Activated B cell treated with CpG ODN at 0.5 μM for 24 hours (primary cell): ENCODE data around the gene ALX3. TPM values are rescaled to one million over a fixed set of nuclear protein-coding genes. Genes with fewer than 3 reads are reported as not detected.

Source experiments
- ATAC-seq: fragments of 200-7000 bp; cut with Tn5 transposase; one replicate; pipeline ENCODE4 v1.10.0; 2021; ENCODE audit warnings: low read depth, mild to moderate bottlenecking, moderate library complexity
- CTCF ChIA-PET: fragments of 350-600 bp; sonication (Branson Sonifier 250); formaldehyde crosslinking; loops from one replicate; lab custom pipeline; 2021; ENCODE audit warnings: antibody characterized with exemption; lab: Charles Lee
- POLR2A ChIA-PET: fragments of 350-600 bp; sonication (Branson Sonifier 250); formaldehyde crosslinking; loops from one replicate; lab custom pipeline; 2021; ENCODE audit warnings: antibody characterized with exemption; lab: Charles Lee
- DNase-seq: peaks from one replicate; pipeline ENCODE4 v3.0.0; 2022
- H3K27ac Mint-ChIP-seq: one replicate; pipeline ENCODE4 v1.8.0; 2020; ENCODE audit warnings: mixed read lengths
- H3K27me3 Mint-ChIP-seq: one replicate; pipeline ENCODE4 v1.8.0; 2021; ENCODE audit warnings: mixed read lengths
- H3K36me3 Mint-ChIP-seq: one replicate; pipeline ENCODE4 v1.8.0; 2021; ENCODE audit warnings: low read depth, mixed read lengths
- H3K4me1 Mint-ChIP-seq: one replicate; pipeline ENCODE4 v1.8.0; 2021; ENCODE audit warnings: mixed read lengths
- H3K4me3 Mint-ChIP-seq: one replicate; pipeline ENCODE4 v1.8.0; 2020; ENCODE audit warnings: mild to moderate bottlenecking, mixed read lengths
- H3K9me3 Mint-ChIP-seq: one replicate; pipeline ENCODE4 v1.8.0; 2020; ENCODE audit warnings: mixed read lengths
- intact Hi-C: fragments of 100-400 bp; cut with micrococcal nuclease; formaldehyde crosslinking; loops from one replicate; pipeline ENCODE4 v1.15.1; 2024
- total RNA-seq: library from RNA; stranded (reverse); gene quantifications from 2 replicates; pipeline ENCODE4 v1.2.3, GENCODE V29; 2022
- TF ChIP-seq, protein P1 (sequence below): fragments of 200-600 bp; IDR thresholded peaks from one replicate; pipeline ENCODE4 v1.8.0; 2022; ENCODE audit warnings: antibody characterized with exemption, mild to moderate bottlenecking

ALX3 gene
- total RNA-seq, 1 donor from 2014 or later, result not detected

DNA sequence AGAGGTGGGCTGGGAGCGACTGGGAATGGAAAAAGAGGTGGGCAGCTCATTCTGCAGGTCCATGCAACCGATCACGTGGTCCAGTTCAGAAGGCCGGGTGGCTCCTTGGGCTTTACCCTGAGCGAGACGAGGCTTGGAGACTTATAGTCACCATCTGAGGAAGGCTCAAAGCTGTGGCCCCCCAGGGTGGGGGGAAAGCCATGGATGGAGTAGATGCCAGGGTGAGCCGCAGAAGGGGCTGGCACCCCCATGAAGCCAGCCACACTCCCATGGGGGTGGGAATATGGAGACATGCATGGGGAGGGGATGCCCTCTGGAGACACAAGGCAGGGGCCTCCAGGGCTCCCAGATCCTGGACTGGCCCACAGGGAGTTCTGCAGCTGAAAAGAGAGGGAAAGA lies 9.8 kb downstream of the ALX3 start:
- ChIA-PET CTCF (interaction anchor here (0.6 to 1.8 kb wide), 9 partner anchors 10 to 461 kb away, joined by 3 to 10 read pairs (median 3); partner anchors contain the start of genes AHCYL1 and STRIP1), POLR2A (interaction anchor here (0.6 to 1.7 kb wide), 2 partner anchors 11 to 26 kb away, joined by 3 to 5 read pairs; partner anchors contain the start of gene STRIP1)
- Mint-ChIP-seq H3K27me3 (no peaks in the 10 kb centered on the region), H3K36me3 (peaks cover 49% of the 10 kb centered on the region), H3K9me3 (no peaks in the 10 kb centered on the region), H3K4me1 (no peaks in the 10 kb centered on the region), H3K4me3 (no peak overlapping the region), H3K27ac (no peak overlapping the region)
- intact Hi-C loops, result no loop called here
- TF ChIP-seq, protein P1, sequence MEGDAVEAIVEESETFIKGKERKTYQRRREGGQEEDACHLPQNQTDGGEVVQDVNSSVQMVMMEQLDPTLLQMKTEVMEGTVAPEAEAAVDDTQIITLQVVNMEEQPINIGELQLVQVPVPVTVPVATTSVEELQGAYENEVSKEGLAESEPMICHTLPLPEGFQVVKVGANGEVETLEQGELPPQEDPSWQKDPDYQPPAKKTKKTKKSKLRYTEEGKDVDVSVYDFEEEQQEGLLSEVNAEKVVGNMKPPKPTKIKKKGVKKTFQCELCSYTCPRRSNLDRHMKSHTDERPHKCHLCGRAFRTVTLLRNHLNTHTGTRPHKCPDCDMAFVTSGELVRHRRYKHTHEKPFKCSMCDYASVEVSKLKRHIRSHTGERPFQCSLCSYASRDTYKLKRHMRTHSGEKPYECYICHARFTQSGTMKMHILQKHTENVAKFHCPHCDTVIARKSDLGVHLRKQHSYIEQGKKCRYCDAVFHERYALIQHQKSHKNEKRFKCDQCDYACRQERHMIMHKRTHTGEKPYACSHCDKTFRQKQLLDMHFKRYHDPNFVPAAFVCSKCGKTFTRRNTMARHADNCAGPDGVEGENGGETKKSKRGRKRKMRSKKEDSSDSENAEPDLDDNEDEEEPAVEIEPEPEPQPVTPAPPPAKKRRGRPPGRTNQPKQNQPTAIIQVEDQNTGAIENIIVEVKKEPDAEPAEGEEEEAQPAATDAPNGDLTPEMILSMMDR, result no peak
- ATAC-seq, result no peak
- no peak for DNase-seq

DNA sequence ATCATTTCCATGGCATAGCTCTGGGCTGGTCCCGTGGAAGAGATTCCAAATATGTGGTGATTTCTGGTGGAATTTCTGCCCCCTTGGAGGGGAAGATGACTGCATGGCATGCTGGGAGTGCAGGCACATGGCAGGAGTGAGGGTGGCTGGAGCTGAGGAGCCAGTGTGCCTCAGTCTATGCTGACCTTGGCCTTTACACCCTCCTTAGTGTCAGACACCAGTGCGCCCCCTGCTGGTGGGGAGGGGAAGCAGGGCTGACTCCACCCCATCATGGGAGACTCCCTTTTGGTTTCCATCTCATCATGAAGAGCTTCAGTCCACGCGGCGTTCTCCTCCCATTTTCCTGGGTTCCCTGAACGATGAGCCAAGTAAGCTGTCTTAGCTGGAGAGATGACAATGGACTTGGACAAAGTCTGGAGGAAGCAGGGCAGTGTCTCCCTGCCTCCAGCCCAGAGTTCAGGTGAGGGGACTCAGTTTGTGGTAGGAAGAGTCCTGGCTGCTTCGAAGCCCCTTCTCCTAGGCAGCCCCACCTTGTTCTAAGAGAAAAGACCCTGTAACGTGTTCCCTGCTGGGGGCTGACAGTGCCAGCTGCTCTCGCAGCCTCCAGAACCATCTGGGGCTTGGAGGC lies 10.3 kb downstream of the ALX3 start:
- ChIA-PET CTCF (interaction anchor here (0.6 to 1.8 kb wide), 11 partner anchors 9 to 460 kb away, joined by 3 to 10 read pairs (median 3); partner anchors contain the start of genes AHCYL1 and STRIP1), POLR2A (interaction anchor here (0.6 to 1.7 kb wide), 2 partner anchors 11 to 25 kb away, joined by 3 to 5 read pairs; partner anchors contain the start of gene STRIP1)
- Mint-ChIP-seq H3K27ac (no peak overlapping the region), H3K4me1 (no peaks in the 10 kb centered on the region), H3K27me3 (no peaks in the 10 kb centered on the region), H3K4me3 (no peak overlapping the region), H3K9me3 (no peaks in the 10 kb centered on the region), H3K36me3 (peaks cover 54% of the 10 kb centered on the region)
- intact Hi-C loops, result no loop called here
- DNase-seq (peak; percentile 55), ATAC-seq (peak; percentile 77)
- TF ChIP-seq, protein P1, result no peak

DNA sequence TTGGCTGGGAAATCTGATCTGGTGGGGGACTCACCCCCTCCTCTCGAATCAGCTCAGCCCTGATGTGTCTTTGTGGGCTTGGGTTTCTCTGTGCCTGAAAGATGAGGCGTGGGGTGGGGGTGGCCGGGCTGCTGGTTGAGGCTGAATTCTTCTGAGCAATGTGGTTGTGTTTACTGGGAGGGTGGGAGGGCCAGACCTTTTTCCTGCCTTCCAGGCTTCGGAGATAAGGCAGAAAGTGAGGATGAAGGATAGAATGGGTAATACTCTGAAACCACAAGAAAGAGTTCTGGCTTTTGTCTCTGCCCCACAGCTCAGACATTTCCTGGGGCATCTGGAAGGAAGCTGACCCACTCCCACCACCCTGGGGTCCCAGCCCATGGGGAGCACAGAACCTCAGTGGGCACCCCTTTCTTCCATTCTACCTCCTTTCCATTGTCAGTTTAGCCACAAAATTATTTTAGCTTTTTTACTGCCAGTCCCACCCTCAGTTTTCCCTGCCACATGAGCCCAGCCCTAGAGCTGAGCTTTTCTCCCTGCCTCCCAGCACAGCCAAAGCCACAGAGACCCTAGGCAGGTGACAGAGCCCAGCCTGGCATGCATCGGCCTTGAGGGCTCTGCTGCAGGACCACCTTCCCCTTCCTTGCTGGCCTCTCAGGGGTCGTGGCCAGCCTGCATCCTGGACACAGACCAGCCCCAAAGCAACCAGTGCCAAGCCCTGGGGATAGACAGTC lies 11.2 kb downstream of the ALX3 start:
- no peak for DNase-seq
- POLR2A ChIA-PET, result interaction anchor here (1.7 kb wide), 1 partner anchor 24 kb away, joined by 5 read pairs; the partner anchor contains the start of gene STRIP1
- TF ChIP-seq, protein P1, result no peak
- H3K27ac Mint-ChIP-seq, result no peak overlapping the region
- CTCF ChIA-PET, result interaction anchor here (0.7 to 1.8 kb wide), 5 partner anchors 8 to 419 kb away, joined by 3 to 10 read pairs (median 4); partner anchors contain the start of gene AHCYL1
- no peak overlapping the region for H3K4me3 Mint-ChIP-seq
- intact Hi-C loops, result no loop called here
- ATAC-seq, result no peak
- H3K4me1 Mint-ChIP-seq, result no peaks in the 10 kb centered on the region
- no peaks in the 10 kb centered on the region for H3K27me3 Mint-ChIP-seq
- H3K36me3 Mint-ChIP-seq, result peaks cover 63% of the 10 kb centered on the region
- no peaks in the 10 kb centered on the region for H3K9me3 Mint-ChIP-seq

GRCh38 chr1:110058591-110058990 lies 11.9 kb downstream of the ALX3 start:
- no peak for ATAC-seq
- no peaks in the 10 kb centered on the region for H3K9me3 Mint-ChIP-seq
- no peak overlapping the region for H3K27ac Mint-ChIP-seq
- ChIA-PET CTCF (interaction anchor here (1.0 to 1.2 kb wide), 2 partner anchors 13 to 419 kb away, joined by 3 read pairs; no protein-coding TSS in a partner anchor), POLR2A (no interaction called here)
- intact Hi-C loops, result no loop called here
- H3K27me3 Mint-ChIP-seq, result no peaks in the 10 kb centered on the region
- H3K36me3 Mint-ChIP-seq, result peaks cover 70% of the 10 kb centered on the region
- DNase-seq, result no peak
- TF ChIP-seq, protein P1, result no peak
- H3K4me1 Mint-ChIP-seq, result no peaks in the 10 kb centered on the region
- H3K4me3 Mint-ChIP-seq, result no peak overlapping the region
